Activated B cell treated with CpG ODN at 0.5 μM for 24 hours (primary cell): ENCODE measurements around the gene GIPC1. TPM values are rescaled to one million over a fixed set of nuclear protein-coding genes. Genes with fewer than 3 reads are reported as not detected.

Experiments
- ATAC-seq: fragments of 200-7000 bp; cut with Tn5 transposase; one replicate; pipeline ENCODE4 v1.10.0; 2021; ENCODE audit warnings: low read depth, mild to moderate bottlenecking, moderate library complexity
- CTCF ChIA-PET: fragments of 350-600 bp; sonication (Branson Sonifier 250); formaldehyde crosslinking; loops from one replicate; lab custom pipeline; 2021; ENCODE audit warnings: antibody characterized with exemption; lab: Charles Lee
- POLR2A ChIA-PET: fragments of 350-600 bp; sonication (Branson Sonifier 250); formaldehyde crosslinking; loops from one replicate; lab custom pipeline; 2021; ENCODE audit warnings: antibody characterized with exemption; lab: Charles Lee
- DNase-seq: peaks from one replicate; pipeline ENCODE4 v3.0.0; 2022
- H3K27ac Mint-ChIP-seq: one replicate; pipeline ENCODE4 v1.8.0; 2020; ENCODE audit warnings: mixed read lengths
- H3K27me3 Mint-ChIP-seq: one replicate; pipeline ENCODE4 v1.8.0; 2021; ENCODE audit warnings: mixed read lengths
- H3K36me3 Mint-ChIP-seq: one replicate; pipeline ENCODE4 v1.8.0; 2021; ENCODE audit warnings: low read depth, mixed read lengths
- H3K4me1 Mint-ChIP-seq: one replicate; pipeline ENCODE4 v1.8.0; 2021; ENCODE audit warnings: mixed read lengths
- H3K4me3 Mint-ChIP-seq: one replicate; pipeline ENCODE4 v1.8.0; 2020; ENCODE audit warnings: mild to moderate bottlenecking, mixed read lengths
- H3K9me3 Mint-ChIP-seq: one replicate; pipeline ENCODE4 v1.8.0; 2020; ENCODE audit warnings: mixed read lengths
- CTCF ChIP-seq: fragments of 200-600 bp; IDR thresholded peaks from one replicate; pipeline ENCODE4 v1.8.0; 2022; ENCODE audit warnings: antibody characterized with exemption, mild to moderate bottlenecking
- intact Hi-C: fragments of 100-400 bp; cut with micrococcal nuclease; formaldehyde crosslinking; loops from one replicate; pipeline ENCODE4 v1.15.1; 2024
- total RNA-seq: library from RNA; stranded (reverse); gene quantifications from 2 replicates; pipeline ENCODE4 v1.2.3, GENCODE V29; 2022

Gene GIPC1
- total RNA-seq, 1 donor from 2014 or later: 15.3 TPM

GRCh38 chr19:14530506-14530905, 34.6 kb upstream of the GIPC1 start:
- intact Hi-C loops: no loop called here
- ChIA-PET POLR2A (interaction anchor here (1.0 to 2.5 kb wide), 2 partner anchors 12 to 26 kb away, joined by 4 to 31 read pairs; partner anchors contain the start of gene DNAJB1), CTCF (no interaction called here)
- H3K36me3 Mint-ChIP-seq: peaks cover 8% of the 10 kb centered on the region
- no peak for DNase-seq
- H3K4me3 Mint-ChIP-seq: peak overlapping the region; percentile 95
- H3K27me3 Mint-ChIP-seq: no peaks in the 10 kb centered on the region
- peaks cover 31% of the 10 kb centered on the region for H3K4me1 Mint-ChIP-seq
- no peaks in the 10 kb centered on the region for H3K9me3 Mint-ChIP-seq
- no peak for TF ChIP-seq CTCF
- H3K27ac Mint-ChIP-seq: peak overlapping the region; percentile 41
- no peak for ATAC-seq

GRCh38 chr19:14530005-14530348, 34.0 kb upstream of the GIPC1 start:
- ChIA-PET POLR2A (interaction anchor here (1.0 to 2.5 kb wide), 2 partner anchors 12 to 27 kb away, joined by 4 to 31 read pairs; partner anchors contain the start of gene DNAJB1), CTCF (no interaction called here)
- Mint-ChIP-seq H3K9me3 (no peaks in the 10 kb centered on the region), H3K27me3 (no peaks in the 10 kb centered on the region), H3K27ac (peak overlapping the region; percentile 96), H3K36me3 (peaks cover 8% of the 10 kb centered on the region), H3K4me1 (peaks cover 31% of the 10 kb centered on the region), H3K4me3 (peak overlapping the region; percentile 95)
- TF ChIP-seq CTCF: no peak
- ATAC-seq (no peak), DNase-seq (no peak)
- intact Hi-C loops: no loop called here

GRCh38 chr19:14529254-14530004, 33.5 kb upstream of the GIPC1 start, which contains the start of gene TECR:
Gene TECR, plus strand, starts transcription at chr19:14529594. Its CDS starts 103 bp downstream, at chr19:14529697.
- intact Hi-C loops: loop anchor here (1.0 to 2.0 kb wide), 6 partner anchors 11 to 1425 kb away; partner anchors contain the start of genes ASF1B, DNAJB1, NDUFB7 and ZNF333
- H3K36me3 Mint-ChIP-seq: peaks cover 6% of the 10 kb centered on the region
- peak within 1 kb of the TSS; percentile 95 for H3K4me3 Mint-ChIP-seq
- TF ChIP-seq CTCF: no peak
- CTCF ChIA-PET: no interaction called here
- H3K27me3 Mint-ChIP-seq: no peaks in the 10 kb centered on the region
- POLR2A ChIA-PET: interaction anchor here (0.5 to 2.5 kb wide), 5 partner anchors 11 to 1880 kb away, joined by 3 to 31 read pairs (median 5); partner anchors contain the start of gene DNAJB1
- H3K9me3 Mint-ChIP-seq: no peaks in the 10 kb centered on the region
- peak within 1 kb of the TSS; percentile 96 for H3K27ac Mint-ChIP-seq
- H3K4me1 Mint-ChIP-seq: peaks cover 31% of the 10 kb centered on the region
- ATAC-seq (peak; percentile 96), DNase-seq (peak; percentile 99)

- intact Hi-C loops: loop anchor here (1.0 to 2.0 kb wide), 6 partner anchors 10 to 1424 kb away; partner anchors contain the start of genes ASF1B, DNAJB1, NDUFB7 and ZNF333
- POLR2A ChIA-PET: interaction anchor here (0.5 to 2.5 kb wide), 5 partner anchors 10 to 1881 kb away, joined by 3 to 31 read pairs (median 6); partner anchors contain the start of gene DNAJB1
- peaks cover 34% of the 10 kb centered on the region for H3K4me1 Mint-ChIP-seq
- ATAC-seq: no peak
- TF ChIP-seq CTCF: no peak
- CTCF ChIA-PET: no interaction called here
- DNase-seq: no peak
- H3K27ac Mint-ChIP-seq: peak overlapping the region; percentile 96
- H3K9me3 Mint-ChIP-seq: no peaks in the 10 kb centered on the region
- H3K4me3 Mint-ChIP-seq: peak overlapping the region; percentile 95
- H3K27me3 Mint-ChIP-seq: no peaks in the 10 kb centered on the region
- peaks cover 6% of the 10 kb centered on the region for H3K36me3 Mint-ChIP-seq
Measured at GRCh38 chr19:14528419-14529253, 32.7 kb upstream of the GIPC1 start.
